T-helper 17 cell (primary cell): Measurements from ENCODE around the gene RTN4. TPM values are rescaled to one million over a fixed set of nuclear protein-coding genes. Genes with fewer than 3 reads are reported as not detected.

Source experiments
- ATAC-seq: fragments of 150-1000 bp; cut with Tn5 transposase; 2 replicates; pipeline ENCODE4 v1.10.0; 2021; ENCODE audit warnings: mild to moderate bottlenecking, moderate library complexity
- DNase-seq, 3 donors: peaks; one replicate each; pipeline versions ENCODE4 v3.0.0 to v3.0.0-alpha.2; 2020 to 2021
- H3K9me3 ChIP-seq: one replicate; pipeline ENCODE4 v1.7.0; 2013; ENCODE audit warnings: low read length, mild to moderate bottlenecking; ENCODE audit not compliant: control insufficient read depth, poor library complexity, severe bottlenecking
- H3K27ac Mint-ChIP-seq: one replicate; pipeline ENCODE4 v1.8.0; 2022; ENCODE audit warnings: mild to moderate bottlenecking, moderate library complexity, mixed read lengths
- H3K27me3 Mint-ChIP-seq: one replicate; pipeline ENCODE4 v1.8.0; 2022; ENCODE audit warnings: mixed read lengths
- H3K36me3 Mint-ChIP-seq: one replicate; pipeline ENCODE4 v1.8.0; 2022; ENCODE audit warnings: low read depth, mixed read lengths
- H3K4me1 Mint-ChIP-seq: one replicate; pipeline ENCODE4 v1.8.0; 2022; ENCODE audit warnings: mild to moderate bottlenecking, mixed read lengths
- H3K4me3 Mint-ChIP-seq: one replicate; pipeline ENCODE4 v1.8.0; 2022; ENCODE audit warnings: mild to moderate bottlenecking, moderate library complexity, mixed read lengths
- total RNA-seq, 4 donors: library from RNA in 2 of 4; stranded (reverse) in 2 of 4; gene quantifications; one replicate each; pipeline ENCODE4 v1.2.3 and lab custom pipeline; 2022 to 2026

The RTN4 gene
- total RNA-seq, 2 donors from 2014 or later: 92.7 to 114 TPM

DNA sequence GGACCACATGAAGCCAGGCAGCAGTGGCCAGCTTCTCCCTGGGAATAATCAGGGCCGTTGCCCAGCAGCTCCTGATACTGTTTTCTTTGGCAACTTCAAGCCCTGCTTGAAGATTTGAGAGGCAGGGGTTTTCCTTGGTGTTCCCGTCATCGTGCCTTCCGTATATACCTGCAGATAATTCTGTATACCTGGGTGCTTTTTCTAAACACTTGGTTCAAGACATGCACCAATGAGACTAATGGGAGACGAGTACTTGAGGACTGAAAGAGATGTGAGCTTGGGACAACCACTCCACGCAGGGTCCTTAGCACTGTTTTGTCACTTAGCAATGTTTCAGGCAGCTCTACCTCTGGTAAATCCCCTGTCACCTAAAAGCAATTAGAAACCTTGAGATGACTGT is 118.8 kb downstream of the RTN4 start:
- no peaks in the 10 kb centered on the region for H3K36me3 Mint-ChIP-seq
- H3K27me3 Mint-ChIP-seq: no peaks in the 10 kb centered on the region
- H3K9me3 ChIP-seq: no peaks in the 10 kb centered on the region
- no peak overlapping the region for H3K4me3 Mint-ChIP-seq
- no peak overlapping the region for H3K27ac Mint-ChIP-seq
- H3K4me1 Mint-ChIP-seq: no peaks in the 10 kb centered on the region
- ATAC-seq (no peak), DNase-seq (no peak)

DNA sequence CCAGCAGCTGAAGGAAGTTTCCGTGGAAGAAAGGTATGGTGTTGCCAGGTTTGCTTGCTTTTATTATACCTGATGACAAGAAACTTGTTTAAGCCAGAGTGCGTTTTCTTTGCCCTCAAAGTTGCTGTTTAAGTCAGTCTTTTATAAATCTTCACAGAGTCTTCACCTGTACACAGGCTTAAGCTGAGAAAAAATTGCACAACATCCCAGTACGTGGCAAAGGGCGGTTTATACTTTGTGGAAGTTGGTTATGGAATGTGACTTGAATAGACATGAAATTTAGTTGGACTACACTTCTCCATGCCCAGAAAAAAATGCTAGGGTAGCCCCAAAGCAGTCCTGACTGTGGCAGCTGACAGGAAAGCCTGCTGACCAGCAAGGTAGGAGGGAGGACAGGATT is 121.5 kb downstream of the RTN4 start:
- Mint-ChIP-seq H3K4me3 (no peak overlapping the region), H3K27me3 (peaks cover 12% of the 10 kb centered on the region), H3K4me1 (no peaks in the 10 kb centered on the region), H3K27ac (no peak overlapping the region), H3K36me3 (no peaks in the 10 kb centered on the region)
- no peaks in the 10 kb centered on the region for H3K9me3 ChIP-seq
- DNase-seq: no peak
- ATAC-seq: no peak

DNA sequence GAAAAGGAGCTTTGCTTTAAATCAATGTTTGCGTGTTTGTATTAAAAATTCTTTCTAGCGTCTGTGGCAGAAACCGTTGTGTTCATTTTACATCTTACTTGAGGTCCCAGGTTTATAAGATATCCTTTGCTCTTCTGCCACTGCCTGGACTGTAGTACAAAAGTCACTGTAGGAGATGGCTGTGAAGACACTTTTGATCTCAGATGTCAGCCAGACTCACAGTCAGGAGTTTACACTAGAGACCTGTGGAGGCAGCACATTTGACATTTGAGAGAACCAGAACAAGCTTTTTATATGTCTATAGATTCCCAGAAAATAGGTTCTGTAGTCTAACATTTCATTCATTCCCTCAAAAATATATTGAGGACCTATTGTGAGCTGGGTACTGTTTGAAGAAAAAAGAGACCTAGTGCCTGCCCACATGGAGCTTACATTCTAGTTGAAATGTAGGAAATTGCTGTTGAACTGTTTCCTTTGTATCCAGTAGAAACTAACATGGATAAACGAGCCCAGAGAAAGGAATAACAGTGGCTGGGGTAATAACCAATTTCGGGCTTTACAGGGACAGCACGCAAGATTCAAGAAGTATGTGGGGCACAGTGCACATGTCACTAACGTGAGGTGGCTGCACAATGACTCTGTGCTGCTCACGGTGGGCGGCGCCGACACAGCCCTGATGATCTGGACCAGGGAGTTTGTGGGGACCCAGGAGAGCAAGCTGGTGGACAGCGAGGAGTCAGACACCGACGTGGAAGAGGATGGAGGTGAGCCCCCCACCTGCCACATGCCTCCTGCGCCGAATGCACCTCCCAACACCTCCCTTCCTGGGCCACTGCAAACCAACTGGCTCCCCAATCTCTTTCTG is 122.3 kb downstream of the RTN4 start:
- no peaks in the 10 kb centered on the region for H3K36me3 Mint-ChIP-seq
- no peaks in the 10 kb centered on the region for H3K4me1 Mint-ChIP-seq
- H3K27ac Mint-ChIP-seq: no peak overlapping the region
- no peak overlapping the region for H3K4me3 Mint-ChIP-seq
- H3K27me3 Mint-ChIP-seq: peaks cover 12% of the 10 kb centered on the region
- no peak for ATAC-seq
- DNase-seq: no peak
- no peaks in the 10 kb centered on the region for H3K9me3 ChIP-seq

DNA sequence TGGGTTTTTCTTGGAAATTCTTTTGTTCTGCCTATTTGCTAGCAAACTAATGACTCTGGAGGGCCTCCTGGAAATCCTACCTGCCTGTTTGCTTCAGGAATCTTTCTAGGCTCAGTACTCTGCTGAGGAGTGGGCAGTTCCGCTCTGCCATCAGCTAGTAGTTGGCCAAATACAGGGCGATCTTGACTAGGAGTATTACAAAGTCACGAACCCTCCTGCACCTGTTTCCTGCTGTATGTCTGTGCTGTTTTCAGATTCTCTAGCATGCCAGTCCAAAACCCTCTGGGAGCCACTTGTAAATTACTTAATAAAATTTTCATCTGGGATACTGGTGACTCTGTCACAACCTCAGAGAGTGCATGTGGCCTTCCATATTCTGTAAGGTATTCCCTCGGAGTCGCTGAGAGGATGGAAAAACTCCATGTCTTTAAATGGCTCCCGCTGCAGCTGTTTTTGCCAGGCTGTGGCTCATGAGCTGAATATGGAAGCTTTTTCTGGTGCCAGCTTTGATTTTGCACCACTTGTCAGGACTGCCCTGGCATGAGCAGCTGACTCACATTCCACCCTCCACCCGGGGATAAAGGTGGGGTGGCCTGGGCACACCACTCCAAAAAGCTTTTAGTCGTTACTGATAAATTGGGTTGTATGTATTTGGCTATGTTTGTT is 123.0 kb downstream of the RTN4 start:
- Mint-ChIP-seq H3K4me1 (no peaks in the 10 kb centered on the region), H3K27me3 (peaks cover 12% of the 10 kb centered on the region), H3K4me3 (no peak overlapping the region), H3K27ac (no peak overlapping the region), H3K36me3 (no peaks in the 10 kb centered on the region)
- no peak for DNase-seq
- ATAC-seq: no peak
- H3K9me3 ChIP-seq: no peaks in the 10 kb centered on the region

- H3K9me3 ChIP-seq: no peaks in the 10 kb centered on the region
- H3K27me3 Mint-ChIP-seq: peaks cover 12% of the 10 kb centered on the region
- no peaks in the 10 kb centered on the region for H3K36me3 Mint-ChIP-seq
- H3K4me3 Mint-ChIP-seq: no peak overlapping the region
- ATAC-seq (no peak), DNase-seq (no peak)
- H3K4me1 Mint-ChIP-seq: no peaks in the 10 kb centered on the region
- H3K27ac Mint-ChIP-seq: no peak overlapping the region
Measured at GRCh38 chr2:54925022-54925421, 125.2 kb downstream of the RTN4 start.

DNA sequence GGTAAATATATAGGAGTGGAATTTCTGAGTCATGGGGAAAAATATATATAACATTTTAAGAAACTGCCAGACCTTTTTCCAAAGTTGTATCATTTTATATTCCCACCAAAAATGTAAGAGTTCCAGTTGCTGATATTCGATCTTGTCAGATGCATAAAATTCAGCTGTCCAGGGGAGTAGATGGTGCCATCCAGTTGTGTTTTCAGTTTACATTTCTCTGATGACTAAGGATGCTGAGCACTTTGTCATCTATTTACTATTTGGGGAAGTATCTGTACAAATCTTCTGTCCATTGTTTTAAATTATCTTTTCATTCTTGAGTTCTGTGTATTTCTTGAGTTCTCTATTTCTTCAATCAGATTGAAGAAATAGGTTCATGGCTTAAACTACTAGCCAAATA is 126.1 kb downstream of the RTN4 start:
- no peaks in the 10 kb centered on the region for H3K9me3 ChIP-seq
- peaks cover 2% of the 10 kb centered on the region for H3K4me1 Mint-ChIP-seq
- no peak overlapping the region for H3K27ac Mint-ChIP-seq
- H3K36me3 Mint-ChIP-seq: no peaks in the 10 kb centered on the region
- no peak overlapping the region for H3K4me3 Mint-ChIP-seq
- DNase-seq: no peak
- peaks cover 17% of the 10 kb centered on the region for H3K27me3 Mint-ChIP-seq
- no peak for ATAC-seq

Other genes with a start within 250 kb of the RTN4 start
- gene CLHC1, start 181.8 kb upstream of the RTN4 start, total RNA-seq: 1 to 10 TPM; 3.5 to 7.1 TPM
- gene RPS27A, start 182.2 kb upstream of the RTN4 start, total RNA-seq: 1,000 to 10,000 TPM; 1,730 to 1,784 TPM
- 10 to 100 TPM; 16.8 to 18.7 TPM for gene MTIF2, start 218.8 kb upstream of the RTN4 start, total RNA-seq